PC-3 (cell line): ENCODE data around the gene SNX32. TPM values are rescaled to one million over a fixed set of nuclear protein-coding genes. Genes with fewer than 3 reads are reported as not detected.

Experiments
- ATAC-seq: fragments of 200-7000 bp; cut with Tn5 transposase; 2 replicates; pipeline ENCODE4 v1.9.1; 2020; ENCODE audit warnings: mild to moderate bottlenecking, moderate library complexity
- BruUV-seq: library from RNA; stranded (reverse); fragments of 400-500 nt; replicated peaks from 2 replicates; lab custom pipeline; 2021; lab: Mats Ljungman, UMichigan
- CTCF ChIA-PET: fragments of 300-600 bp; sonication (Branson Sonifier 250); formaldehyde crosslinking; loops from one replicate; lab custom pipeline; 2022; ENCODE audit warnings: antibody characterized with exemption; lab: Charles Lee
- POLR2A ChIA-PET: fragments of 300-600 bp; sonication (Branson Sonifier 250); formaldehyde crosslinking; loops from one replicate; lab custom pipeline; 2022; ENCODE audit warnings: antibody characterized with exemption; ENCODE audit not compliant: unreplicated experiment; lab: Charles Lee
- DNase-seq: peaks from one replicate; pipeline ENCODE4 v3.0.0-alpha.2; 2015
- H2AFZ ChIP-seq: fragments of 300-600 bp; sonication (generic); 2 replicates; pipeline ENCODE4 v1.6.0; 2016; ENCODE audit warnings: antibody characterized with exemption, low read length
- H3F3A ChIP-seq: fragments of 300-600 bp; sonication (generic); one replicate; pipeline ENCODE4 v1.6.0; 2017; ENCODE audit warnings: antibody characterized with exemption, low read length, control low read depth, mild to moderate bottlenecking; ENCODE audit not compliant: unreplicated experiment
- H3K27ac ChIP-seq: fragments of 300-600 bp; sonication (generic); 2 replicates; pipeline ENCODE4 v1.5.1; 2016; ENCODE audit warnings: mild to moderate bottlenecking, low read length
- H3K27me3 ChIP-seq: fragments of 300-600 bp; sonication (generic); 2 replicates; pipeline ENCODE4 v1.6.1; 2016; ENCODE audit warnings: low read length, mixed read lengths
- H3K36me3 ChIP-seq: fragments of 300-600 bp; sonication (generic); 2 replicates; pipeline ENCODE4 v1.6.1; 2016; ENCODE audit warnings: low read depth, mixed run types, low read length, mixed read lengths
- H3K4me1 ChIP-seq: fragments of 300-600 bp; sonication (generic); 2 replicates; pipeline ENCODE4 v1.5.1; 2016; ENCODE audit warnings: low read length; ENCODE audit not compliant: insufficient read depth
- H3K4me2 ChIP-seq: fragments of 300-600 bp; sonication (generic); 2 replicates; pipeline ENCODE4 v1.6.0; 2016; ENCODE audit warnings: low read length
- H3K4me3 ChIP-seq: fragments of 300-600 bp; sonication (generic); 2 replicates; pipeline ENCODE4 v1.5.1; 2016; ENCODE audit warnings: mild to moderate bottlenecking, low read length, mixed read lengths
- H3K79me2 ChIP-seq: fragments of 300-600 bp; sonication (generic); 2 replicates; pipeline ENCODE4 v1.6.1; 2017; ENCODE audit warnings: low read length, mixed read lengths
- H3K9ac ChIP-seq: fragments of 300-600 bp; sonication (generic); 2 replicates; pipeline ENCODE4 v1.6.0; 2016; ENCODE audit warnings: mild to moderate bottlenecking, low read length
- H3K9me2 ChIP-seq: fragments of 300-600 bp; sonication (generic); replicated peaks from 2 replicates; pipeline ENCODE4 v1.6.1; 2016; ENCODE audit warnings: mixed run types, low read length, mixed read lengths
- H3K9me3 ChIP-seq: fragments of 300-600 bp; sonication (generic); 2 replicates; pipeline ENCODE4 v1.6.1; 2016; ENCODE audit warnings: low read length, mixed read lengths
- H4K20me1 ChIP-seq: fragments of 300-600 bp; sonication (generic); 2 replicates; pipeline ENCODE4 v1.6.1; 2016; ENCODE audit warnings: low read length, mixed read lengths
- CTCF ChIP-seq: fragments of 300-600 bp; sonication (generic); conservative IDR thresholded peaks from 2 replicates; pipeline ENCODE4 v1.5.1; 2017; ENCODE audit warnings: antibody characterized with exemption, low read depth, mild to moderate bottlenecking, low read length
- EZH2 ChIP-seq: fragments of 300-600 bp; sonication (generic); IDR thresholded peaks from one replicate; pipeline ENCODE4 v1.6.1; 2017; ENCODE audit warnings: antibody characterized with exemption, mild to moderate bottlenecking, low read length; ENCODE audit not compliant: unreplicated experiment
- EZH2phosphoT487 ChIP-seq: fragments of 300-600 bp; sonication (generic); IDR thresholded peaks from 2 replicates; pipeline ENCODE4 v1.6.1; 2018; ENCODE audit warnings: mild to moderate bottlenecking, antibody characterized with exemption, low read length, borderline replicate concordance
- intact Hi-C: fragments of 100-400 bp; cut with micrococcal nuclease; formaldehyde crosslinking; loops from 2 replicates; pipeline ENCODE4 v1.9.0; 2023
- total RNA-seq: library from RNA; depleted of rRNA; stranded (reverse); fragments of >200 nt; gene quantifications from 2 replicates; pipeline ENCODE4 v1.2.3, GENCODE V29; 2014

SNX32 gene
- total RNA-seq, 1 experiment from 2014 or later = not detected

GRCh38 chr11:65886826-65887722, 53.3 kb downstream of the SNX32 start:
- no peaks in the 10 kb centered on the region for H4K20me1 ChIP-seq
- peaks cover 31% of the 10 kb centered on the region for H3K4me1 ChIP-seq
- peak overlapping the region; percentile 72 for H3K4me3 ChIP-seq
- TF ChIP-seq EZH2phosphoT487 (no peak), CTCF (no peak)
- intact Hi-C loops = no loop called here
- H2AFZ ChIP-seq = no peak overlapping the region
- no peaks in the 10 kb centered on the region for H3K9me3 ChIP-seq
- H3K27me3 ChIP-seq = no peaks in the 10 kb centered on the region
- ChIA-PET CTCF (interaction anchor here (1.3 kb wide), 1 partner anchor 175 kb away, joined by 4 read pairs; the partner anchor contains the start of gene KAT5), POLR2A (interaction anchor here (1.5 kb wide), 1 partner anchor 99 kb away, joined by 5 read pairs; no protein-coding TSS in a partner anchor)
- ATAC-seq (no peak), DNase-seq (peak; percentile 44)
- peak overlapping the region; percentile 54 for H3K9ac ChIP-seq
- H3K4me2 ChIP-seq = peak overlapping the region; percentile 96
- peaks cover 7% of the 10 kb centered on the region for H3F3A ChIP-seq
- peaks cover 35% of the 10 kb centered on the region for H3K36me3 ChIP-seq
- no peak overlapping the region for H3K27ac ChIP-seq
- no TSS peak for BruUV-seq
- no peaks in the 10 kb centered on the region for H3K9me2 ChIP-seq
- peaks cover 36% of the 10 kb centered on the region for H3K79me2 ChIP-seq

GRCh38 chr11:65887723-65888162, 54.0 kb downstream of the SNX32 start:
- Histone ChIP-seq H3F3A (peaks cover 12% of the 10 kb centered on the region), H4K20me1 (peaks cover 4% of the 10 kb centered on the region; the same call in 1 of the 2 replicates), H3K9ac (peak overlapping the region; percentile 54), H2AFZ (peak overlapping the region; percentile 75), H3K4me2 (peak overlapping the region; percentile 96), H3K4me3 (peak overlapping the region; percentile 72), H3K79me2 (peaks cover 36% of the 10 kb centered on the region), H3K4me1 (peaks cover 31% of the 10 kb centered on the region), H3K27ac (no peak overlapping the region; the same call in 1 of the 2 replicates), H3K27me3 (no peaks in the 10 kb centered on the region), H3K9me3 (no peaks in the 10 kb centered on the region), H3K9me2 (no peaks in the 10 kb centered on the region), H3K36me3 (peaks cover 32% of the 10 kb centered on the region)
- BruUV-seq = no TSS peak
- ChIA-PET CTCF (interaction anchor here (0.5 to 2.3 kb wide), 20 partner anchors 11 to 456 kb away, joined by 3 to 26 read pairs (median 7); partner anchors contain the start of genes FOSL1, KAT5 and MUS81), POLR2A (interaction anchor here (0.6 to 1.6 kb wide), 10 partner anchors 13 to 176 kb away, joined by 4 to 42 read pairs (median 15); partner anchors contain the start of gene MUS81)
- peak; percentile 54 for DNase-seq
- intact Hi-C loops = loop anchor here (1.0 to 2.0 kb wide), 2 partner anchors 29 to 102 kb away; partner anchors contain the start of gene CFL1
- ATAC-seq = no peak
- TF ChIP-seq EZH2phosphoT487 (no peak), CTCF (no peak), EZH2 (no peak)
